Endothelial cell of umbilical vein (primary cell): ENCODE results near the gene TMEM135. TPM values are rescaled to one million over a fixed set of nuclear protein-coding genes. Genes with fewer than 3 reads are reported as not detected.

Experiments
- BruUV-seq: library from RNA; stranded (reverse); fragments of 400-500 nt; replicated peaks from 2 replicates; lab custom pipeline; 2021; lab: Mats Ljungman, UMichigan
- CTCF ChIA-PET: fragments of 300-600, 350-600 bp; sonication (Branson Sonifier 250); formaldehyde crosslinking; loops from one replicate; lab custom pipeline; 2021; ENCODE audit warnings: antibody characterized with exemption, inconsistent platforms; lab: Charles Lee
- POLR2A ChIA-PET: fragments of 300-600, 350-600 bp; sonication (Branson Sonifier 250); formaldehyde crosslinking; loops from one replicate; lab custom pipeline; 2021; ENCODE audit warnings: antibody characterized with exemption, inconsistent platforms; lab: Charles Lee
- DNase-seq: peaks from one replicate; pipeline ENCODE4 v3.0.0-alpha.2; 2011; ENCODE audit warnings: low read depth, low spot score
- FAIRE-seq: peaks from 2 replicates; lab custom pipeline; 2011; peaks lifted over from hg19 to GRCh38; lab: Jason Lieb, UNC
- H2AFZ ChIP-seq: 2 replicates; pipeline ENCODE4 v1.6.0; 2012; ENCODE audit warnings: low read depth, low read length, control low read depth, inconsistent platforms
- H3K27ac ChIP-seq: 2 replicates; pipeline ENCODE4 v1.5.1; 2011; ENCODE audit warnings: low read depth, mild to moderate bottlenecking, control low read depth, low read length, moderate library complexity; ENCODE audit not compliant: insufficient read depth
- H3K27me3 ChIP-seq, 2 experiments: 2 replicates each; pipeline versions ENCODE4 v1.6.0 to v1.6.1; 2011; ENCODE audit warnings: low read length in 2 of 2, mixed read lengths in 1 of 2; ENCODE audit not compliant: control insufficient read depth in 2 of 2, insufficient read depth in 2 of 2
- H3K36me3 ChIP-seq, 2 experiments: 2 replicates in 1 of 2; 3 replicates in 1 of 2; pipeline ENCODE4 v1.5.1; 2011; ENCODE audit warnings: low read length in 2 of 2, mild to moderate bottlenecking in 1 of 2, moderate library complexity in 1 of 2; ENCODE audit not compliant: control insufficient read depth in 2 of 2, insufficient read depth in 2 of 2; ENCODE audit errors: extremely low read depth in 1 of 2
- H3K4me1 ChIP-seq: 3 replicates; pipeline ENCODE4 v1.5.1; 2011; ENCODE audit warnings: mild to moderate bottlenecking, low read length; ENCODE audit not compliant: control insufficient read depth, insufficient read depth; ENCODE audit errors: extremely low read depth
- H3K4me2 ChIP-seq: 2 replicates; pipeline ENCODE4 v1.6.1; 2011; ENCODE audit warnings: low read length, control low read depth, mixed read lengths; ENCODE audit not compliant: insufficient read depth
- H3K4me3 ChIP-seq, 3 experiments: fragments of 200-600 bp in 1 of 3; sonication (generic), shearing (Covaris generic) in 1 of 3; replicated peaks in 1 of 3; 2 replicates each; pipeline ENCODE4 v1.5.1; 2011 to 2016; ENCODE audit warnings: control low read depth in 3 of 3, low read length in 3 of 3, mild to moderate bottlenecking in 2 of 3, inconsistent platforms in 1 of 3, low read depth in 1 of 3, moderate library complexity in 1 of 3; ENCODE audit not compliant: insufficient read depth in 1 of 3
- H3K79me2 ChIP-seq: 2 replicates; pipeline ENCODE4 v1.6.0; 2012; ENCODE audit warnings: low read length, inconsistent platforms; ENCODE audit not compliant: control insufficient read depth, insufficient read depth
- H3K9ac ChIP-seq: replicated peaks from 2 replicates; pipeline ENCODE3; 2011; ENCODE audit warnings: low read length, control low read depth; ENCODE audit not compliant: insufficient read depth; ENCODE audit errors: extremely low read depth
- H3K9me1 ChIP-seq: replicated peaks from 3 replicates; pipeline ENCODE4 v1.6.0; 2011; ENCODE audit warnings: mild to moderate bottlenecking, low read length; ENCODE audit not compliant: control insufficient read depth, insufficient read depth; ENCODE audit errors: extremely low read depth
- H3K9me3 ChIP-seq: replicated peaks from 2 replicates; pipeline ENCODE4 v1.5.1; 2012; ENCODE audit warnings: low read length, inconsistent platforms; ENCODE audit not compliant: control insufficient read depth, insufficient read depth
- H4K20me1 ChIP-seq: replicated peaks from 2 replicates; pipeline ENCODE3; 2011; ENCODE audit warnings: mild to moderate bottlenecking, low read length; ENCODE audit not compliant: control insufficient read depth, insufficient read depth; ENCODE audit errors: extremely low read depth
- CTCF ChIP-seq, 2 donors: IDR thresholded peaks; 1 replicate in 1 of 2; 2 replicates in 1 of 2; pipeline ENCODE4 v1.5.1; 2011; ENCODE audit warnings: low read length in 2 of 2, mild to moderate bottlenecking in 2 of 2, moderate library complexity in 2 of 2, control low read depth in 1 of 2, inconsistent platforms in 1 of 2, low read depth in 1 of 2; ENCODE audit not compliant: insufficient read depth in 1 of 2; ENCODE audit errors: extremely low read depth in 1 of 2
- EZH2 ChIP-seq: IDR thresholded peaks from 2 replicates; pipeline ENCODE4 v1.6.1; 2012; ENCODE audit warnings: borderline replicate concordance, low read depth, mild to moderate bottlenecking, moderate library complexity, low read length, inconsistent platforms; ENCODE audit not compliant: severe bottlenecking
- FOS ChIP-seq: IDR thresholded peaks from 2 replicates; pipeline ENCODE4 v1.6.1; 2011; ENCODE audit warnings: mild to moderate bottlenecking, low read length, moderate library complexity, borderline replicate concordance; ENCODE audit not compliant: insufficient read depth
- GATA2 ChIP-seq: IDR thresholded peaks from 2 replicates; pipeline ENCODE4 v1.7.0; 2011; ENCODE audit warnings: low read depth, mild to moderate bottlenecking, moderate library complexity, mixed read lengths, low read length; ENCODE audit not compliant: insufficient read length, insufficient read depth
- JUN ChIP-seq: IDR thresholded peaks from 2 replicates; pipeline ENCODE4 v1.6.1; 2011; ENCODE audit warnings: borderline replicate concordance, low read depth; ENCODE audit not compliant: insufficient read length, insufficient read depth
- MAX ChIP-seq: IDR thresholded peaks from 2 replicates; pipeline ENCODE4 v1.6.1; 2011; ENCODE audit not compliant: insufficient read depth, insufficient read length
- MYC ChIP-seq: IDR thresholded peaks from one replicate; pipeline ENCODE4 v1.6.1; 2011; ENCODE audit warnings: mild to moderate bottlenecking, low read depth, low read length
- POLR2A ChIP-seq: IDR thresholded peaks from 2 replicates; pipeline ENCODE4 v1.6.1; 2012; ENCODE audit warnings: low read depth, mild to moderate bottlenecking, control low read depth, low read length
- POLR2AphosphoS5 ChIP-seq: IDR thresholded peaks from 2 replicates; pipeline ENCODE4 v1.6.1; 2012; ENCODE audit warnings: low read depth, mild to moderate bottlenecking, control low read depth, low read length, moderate library complexity; ENCODE audit not compliant: insufficient read depth
- dilution Hi-C: fragments of 300-500 bp; cut with MboI; formaldehyde crosslinking; loops from one replicate; pipeline ENCODE4 v1.15.0; 2019; ENCODE audit warnings: low sequenced_read_pairs; ENCODE audit not compliant: extremely low pct_ligation_motif_present
- intact Hi-C: fragments of 100-400 bp; cut with micrococcal nuclease; formaldehyde crosslinking; loops from one replicate; pipeline ENCODE4 v1.10.0; 2022
- polyA plus RNA-seq, 4 experiments: library from polyadenylated mRNA; depleted of rRNA in 3 of 4; stranded (reverse) in 3 of 4; unstranded in 1 of 4; fragments of >200 nt; gene quantifications; 2 replicates each; pipeline versions ENCODE4 v1.2.1 to v1.2.3, GENCODE V29; 2011 to 2012; ENCODE audit warnings: missing spikeins in 1 of 4
- total RNA-seq: library from RNA; stranded (reverse); gene quantifications from 2 replicates; pipeline ENCODE4 v1.2.3, GENCODE V29; 2021

The TMEM135 gene
- total and polyA plus RNA-seq, 2 donors (not counting 3 experiments of a cell fraction or from before 2014, with no cell fraction given), result 12.3 to 33.2 TPM

- H3K27me3 ChIP-seq, result no peaks in the 10 kb centered on the region
- H3K9ac ChIP-seq, result no peak overlapping the region
- dilution Hi-C loops (no loop called here), intact Hi-C loops (no loop called here)
- no peak overlapping the region for H3K27ac ChIP-seq
- H3K4me2 ChIP-seq, result peak overlapping the region; percentile 32
- peaks cover 30% of the 10 kb centered on the region for H3K4me1 ChIP-seq
- POLR2A ChIA-PET, result no interaction called here
- no peak overlapping the region for H3K4me3 ChIP-seq
- DNase-seq, result peak; percentile 57
- H4K20me1 ChIP-seq, result no peaks in the 10 kb centered on the region
- no TSS peak for BruUV-seq
- TF ChIP-seq CTCF (IDR thresholded peaks at IDR 0.05; ENCODE audit: extremely low read depth in 1 of 2, insufficient read depth in 1 of 2, low read depth in 1 of 2, low read length in 2 of 2), result no peak
- TF ChIP-seq POLR2AphosphoS5, result no peak
- no peak for TF ChIP-seq MYC
- TF ChIP-seq GATA2, result no peak
- no peak for TF ChIP-seq EZH2
- TF ChIP-seq POLR2A, result no peak
- no peak for TF ChIP-seq JUN
- TF ChIP-seq MAX, result no peak
- no peak for TF ChIP-seq FOS
- CTCF ChIA-PET, result interaction anchor here (1.2 to 2.5 kb wide), 4 partner anchors 8 to 327 kb away, joined by 4 to 13 read pairs (median 10); no protein-coding TSS in a partner anchor
- no peaks in the 10 kb centered on the region for H3K36me3 ChIP-seq
- no peaks in the 10 kb centered on the region for H3K9me3 ChIP-seq
- H3K9me1 ChIP-seq, result no peaks in the 10 kb centered on the region
- H3K79me2 ChIP-seq, result no peaks in the 10 kb centered on the region
- no peak overlapping the region for H2AFZ ChIP-seq
- no peak for FAIRE-seq
Measured at GRCh38 chr11:87265979-87266378, 228.2 kb downstream of the TMEM135 start.
